ENCODE data around the gene CCDC40. TPM values are rescaled to one million over a fixed set of nuclear protein-coding genes. Genes with fewer than 3 reads are reported as not detected.

Gene CCDC40
- total RNA-seq, 1 donor, result 8.3 TPM

GRCh38 chr17:80034791-80035686 is 1.4 kb upstream of the CCDC40 start:
- H3K4me2 ChIP-seq (ENCODE audit: insufficient read depth, low read length), result peak overlapping the region; percentile 80
- H3K4me3 ChIP-seq (ENCODE audit: insufficient read depth, low read length), result peak overlapping the region; percentile 91
- peak overlapping the region; percentile 13 for H3K27ac ChIP-seq (ENCODE audit: low read depth, low read length)
- peaks cover 11% of the 10 kb centered on the region for H3K4me1 ChIP-seq (ENCODE audit: insufficient read depth, low read length)
- peak; percentile 91 for DNase-seq (ENCODE audit: insufficient read length, low spot score, missing footprints)
- H4K20me1 ChIP-seq (ENCODE audit: insufficient read depth, low read length), result peaks cover 42% of the 10 kb centered on the region
- peaks cover 45% of the 10 kb centered on the region for H3K79me2 ChIP-seq (ENCODE audit: insufficient read depth, low read length)
- no peaks in the 10 kb centered on the region for H3K36me3 ChIP-seq (ENCODE audit: insufficient read depth, low read length)
- no peaks in the 10 kb centered on the region for H3K27me3 ChIP-seq (ENCODE audit: insufficient read depth, low read length)
- H2AFZ ChIP-seq (ENCODE audit: low read length), result peak overlapping the region; percentile 5
- TF ChIP-seq, protein P1, sequence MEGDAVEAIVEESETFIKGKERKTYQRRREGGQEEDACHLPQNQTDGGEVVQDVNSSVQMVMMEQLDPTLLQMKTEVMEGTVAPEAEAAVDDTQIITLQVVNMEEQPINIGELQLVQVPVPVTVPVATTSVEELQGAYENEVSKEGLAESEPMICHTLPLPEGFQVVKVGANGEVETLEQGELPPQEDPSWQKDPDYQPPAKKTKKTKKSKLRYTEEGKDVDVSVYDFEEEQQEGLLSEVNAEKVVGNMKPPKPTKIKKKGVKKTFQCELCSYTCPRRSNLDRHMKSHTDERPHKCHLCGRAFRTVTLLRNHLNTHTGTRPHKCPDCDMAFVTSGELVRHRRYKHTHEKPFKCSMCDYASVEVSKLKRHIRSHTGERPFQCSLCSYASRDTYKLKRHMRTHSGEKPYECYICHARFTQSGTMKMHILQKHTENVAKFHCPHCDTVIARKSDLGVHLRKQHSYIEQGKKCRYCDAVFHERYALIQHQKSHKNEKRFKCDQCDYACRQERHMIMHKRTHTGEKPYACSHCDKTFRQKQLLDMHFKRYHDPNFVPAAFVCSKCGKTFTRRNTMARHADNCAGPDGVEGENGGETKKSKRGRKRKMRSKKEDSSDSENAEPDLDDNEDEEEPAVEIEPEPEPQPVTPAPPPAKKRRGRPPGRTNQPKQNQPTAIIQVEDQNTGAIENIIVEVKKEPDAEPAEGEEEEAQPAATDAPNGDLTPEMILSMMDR (IDR thresholded peaks at IDR 0.05; ENCODE audit: extremely low read depth, low read depth, low read length), result no peak
- H3K9me3 ChIP-seq (ENCODE audit: low read depth, low read length), result no peaks in the 10 kb centered on the region

DNA sequence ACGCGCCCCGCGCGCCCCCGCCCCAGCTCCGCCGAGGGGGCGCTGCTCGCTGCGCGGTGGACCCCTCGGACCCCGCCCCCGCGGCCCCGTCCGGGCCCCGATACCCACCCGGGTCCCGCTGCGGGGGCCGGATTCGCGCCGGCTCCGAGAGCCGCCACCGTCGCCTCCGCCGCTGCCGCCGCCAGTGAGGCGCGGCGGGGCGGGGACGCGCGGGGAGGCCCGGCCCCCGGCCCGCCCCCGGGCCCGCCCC is 830 bp upstream of the CCDC40 start, which contains the start of gene TBC1D16:
TSS of gene TBC1D16 (minus strand) at position 186 of the 250 bp plus-strand sequence. CDS start 22,325 bp downstream, outside the sequence.
- Histone ChIP-seq H3K4me3 (ENCODE audit: insufficient read depth, low read length) (peak within 1 kb of the TSS; percentile 91), H3K4me1 (ENCODE audit: insufficient read depth, low read length) (peaks cover 10% of the 10 kb centered on the region), H3K9me3 (ENCODE audit: low read depth, low read length) (no peaks in the 10 kb centered on the region), H3K36me3 (ENCODE audit: insufficient read depth, low read length) (no peaks in the 10 kb centered on the region), H3K27ac (ENCODE audit: low read depth, low read length) (peak within 1 kb of the TSS; percentile 91), H3K27me3 (ENCODE audit: insufficient read depth, low read length) (no peaks in the 10 kb centered on the region), H3K4me2 (ENCODE audit: insufficient read depth, low read length) (peak within 1 kb of the TSS; percentile 93), H4K20me1 (ENCODE audit: insufficient read depth, low read length) (peaks cover 37% of the 10 kb centered on the region), H2AFZ (ENCODE audit: low read length) (peak within 1 kb of the TSS; percentile 92), H3K79me2 (ENCODE audit: insufficient read depth, low read length) (peaks cover 39% of the 10 kb centered on the region)
- DNase-seq (ENCODE audit: insufficient read length, low spot score, missing footprints), result peak; percentile 99
- TF ChIP-seq, protein P1 (IDR thresholded peaks at IDR 0.05; ENCODE audit: extremely low read depth, low read depth, low read length), result no peak

DNA sequence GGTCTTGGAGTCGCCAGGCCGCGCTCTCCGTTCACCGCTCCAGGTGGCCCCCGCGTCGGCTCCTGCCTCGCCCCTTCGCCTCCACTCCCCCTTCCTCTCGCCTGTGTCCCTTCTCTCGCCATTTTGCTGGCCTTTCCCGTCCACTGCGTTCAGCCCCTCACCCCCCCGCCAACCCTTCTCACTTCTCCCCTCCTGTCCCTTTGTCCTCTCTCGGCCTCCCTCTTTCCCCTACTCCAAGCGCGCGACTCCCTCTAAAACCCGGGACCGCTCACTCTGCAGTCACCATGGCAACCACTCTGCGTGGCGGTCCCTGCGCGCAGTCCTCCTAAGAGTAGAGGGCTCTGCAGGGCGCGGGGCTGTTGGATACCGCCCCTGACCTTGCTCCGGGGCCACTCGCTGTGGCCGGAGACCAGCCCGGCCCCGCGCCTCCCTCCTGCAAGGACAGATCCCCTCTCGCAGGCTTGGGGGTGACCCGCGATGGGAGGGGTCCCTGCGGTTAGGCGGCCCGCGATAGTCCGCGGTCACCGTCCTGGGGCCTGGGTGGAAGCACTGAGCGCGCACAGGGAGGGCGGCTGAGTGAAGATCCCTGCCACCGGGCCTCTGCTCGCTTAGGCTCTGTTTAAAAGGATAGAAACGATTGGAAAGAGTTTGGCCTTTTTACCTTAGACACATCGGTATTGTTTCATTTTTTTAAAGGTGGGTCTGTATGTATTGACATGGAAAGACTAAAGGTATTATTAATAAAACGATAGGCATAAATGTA is 454 bp downstream of the CCDC40 start:
- peak overlapping the region; percentile 91 for H3K4me3 ChIP-seq (ENCODE audit: insufficient read depth, low read length)
- DNase-seq (ENCODE audit: insufficient read length, low spot score, missing footprints), result peak; percentile 89
- H3K79me2 ChIP-seq (ENCODE audit: insufficient read depth, low read length), result peaks cover 26% of the 10 kb centered on the region
- TF ChIP-seq, protein P1 (IDR thresholded peaks at IDR 0.05; ENCODE audit: extremely low read depth, low read depth, low read length), result no peak
- peaks cover 24% of the 10 kb centered on the region for H4K20me1 ChIP-seq (ENCODE audit: insufficient read depth, low read length)
- H3K9me3 ChIP-seq (ENCODE audit: low read depth, low read length), result no peaks in the 10 kb centered on the region
- peak overlapping the region; percentile 93 for H3K4me2 ChIP-seq (ENCODE audit: insufficient read depth, low read length)
- H3K4me1 ChIP-seq (ENCODE audit: insufficient read depth, low read length), result peaks cover 10% of the 10 kb centered on the region
- H2AFZ ChIP-seq (ENCODE audit: low read length), result peak overlapping the region; percentile 92
- H3K27ac ChIP-seq (ENCODE audit: low read depth, low read length), result peak overlapping the region; percentile 91
- H3K27me3 ChIP-seq (ENCODE audit: insufficient read depth, low read length), result no peaks in the 10 kb centered on the region
- H3K36me3 ChIP-seq (ENCODE audit: insufficient read depth, low read length), result no peaks in the 10 kb centered on the region

DNA sequence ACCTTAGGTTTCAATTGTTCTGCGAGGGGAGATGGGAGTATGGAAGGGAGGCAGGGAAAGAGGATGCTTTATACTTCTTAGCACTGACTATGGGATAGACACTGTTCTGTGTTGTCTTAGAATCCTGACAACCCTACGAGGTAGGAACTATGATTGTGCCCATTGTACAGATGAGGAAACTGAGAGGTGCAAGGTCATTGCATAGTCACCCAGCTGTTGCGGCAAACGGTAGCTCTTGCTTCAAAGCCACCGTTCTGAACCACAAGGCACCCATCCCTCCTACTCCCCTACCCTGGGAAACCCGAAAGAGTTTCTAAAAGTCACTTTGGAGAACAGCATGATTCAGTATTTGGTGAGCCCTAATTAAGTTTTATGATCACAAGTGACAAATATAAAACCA is 7.5 kb downstream of the CCDC40 start:
- no peak overlapping the region for H3K4me2 ChIP-seq (ENCODE audit: insufficient read depth, low read length)
- H3K9me3 ChIP-seq (ENCODE audit: low read depth, low read length), result no peaks in the 10 kb centered on the region

More for the DNA sequence above, 7.5 kb downstream of the CCDC40 start:
- H3K79me2 ChIP-seq (ENCODE audit: insufficient read depth, low read length), result no peaks in the 10 kb centered on the region
- DNase-seq (ENCODE audit: insufficient read length, low spot score, missing footprints), result peak; percentile 14
- peaks cover 2% of the 10 kb centered on the region for H3K36me3 ChIP-seq (ENCODE audit: insufficient read depth, low read length)
- no peaks in the 10 kb centered on the region for H4K20me1 ChIP-seq (ENCODE audit: insufficient read depth, low read length)
- no peaks in the 10 kb centered on the region for H3K27me3 ChIP-seq (ENCODE audit: insufficient read depth, low read length)
- H3K4me1 ChIP-seq (ENCODE audit: insufficient read depth, low read length), result no peaks in the 10 kb centered on the region
- no peak overlapping the region for H2AFZ ChIP-seq (ENCODE audit: low read length)
- no peak overlapping the region for H3K27ac ChIP-seq (ENCODE audit: low read depth, low read length)
- no peak overlapping the region for H3K4me3 ChIP-seq (ENCODE audit: insufficient read depth, low read length)
- TF ChIP-seq, protein P1 (IDR thresholded peaks at IDR 0.05; ENCODE audit: extremely low read depth, low read depth, low read length), result no peak
